Hepatocyte (in vitro differentiated cells): ENCODE measurements around the gene FIZ1.

ENCODE experiments used
- EZH2 ChIP-seq: fragments of 200-600 bp; sonication (generic); IDR thresholded peaks from 2 replicates; pipeline ENCODE4 v1.6.1; 2016; ENCODE audit warnings: antibody characterized with exemption, mild to moderate bottlenecking, borderline replicate concordance
- TF ChIP-seq, protein P1 (sequence below): fragments of 200-600 bp; sonication (generic); IDR thresholded peaks from 2 replicates; pipeline ENCODE4 v1.5.1; 2016; ENCODE audit warnings: antibody characterized with exemption, mild to moderate bottlenecking; ENCODE audit not compliant: poor library complexity

DNA sequence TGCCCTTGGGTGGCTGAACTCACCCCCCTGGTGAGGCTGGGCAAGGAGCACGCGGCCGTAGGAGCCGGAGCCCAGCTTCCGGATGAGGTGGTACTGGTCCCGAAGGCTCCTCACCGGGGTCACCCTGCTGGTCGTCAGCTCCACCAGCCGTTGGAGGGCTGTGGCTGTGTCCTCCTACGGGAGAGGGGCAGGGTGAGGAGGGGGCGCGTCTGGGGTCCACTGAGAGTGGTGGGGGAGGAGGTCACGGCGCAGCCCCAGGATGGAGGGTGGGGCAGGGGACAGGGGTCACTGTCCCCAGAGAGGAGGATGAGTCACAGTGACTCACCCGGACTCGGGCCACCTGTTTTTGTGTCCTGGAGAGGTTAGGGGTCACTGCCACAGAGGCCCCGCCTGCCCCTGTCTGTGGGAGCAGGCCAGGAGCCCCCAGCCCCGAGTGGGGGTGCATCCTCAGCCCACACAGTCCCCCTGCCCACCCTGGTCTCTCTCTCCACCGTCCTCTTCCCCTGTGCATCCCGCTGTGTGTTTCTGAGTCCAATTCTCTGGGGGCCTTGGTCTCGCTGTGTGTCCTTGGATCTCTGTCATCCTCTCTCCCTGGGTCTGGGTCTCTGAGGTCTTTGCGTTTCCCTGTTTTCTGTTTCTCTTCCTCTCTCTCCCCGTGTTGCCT is 54.4 kb downstream of the FIZ1 start:
- TF ChIP-seq, protein P1, sequence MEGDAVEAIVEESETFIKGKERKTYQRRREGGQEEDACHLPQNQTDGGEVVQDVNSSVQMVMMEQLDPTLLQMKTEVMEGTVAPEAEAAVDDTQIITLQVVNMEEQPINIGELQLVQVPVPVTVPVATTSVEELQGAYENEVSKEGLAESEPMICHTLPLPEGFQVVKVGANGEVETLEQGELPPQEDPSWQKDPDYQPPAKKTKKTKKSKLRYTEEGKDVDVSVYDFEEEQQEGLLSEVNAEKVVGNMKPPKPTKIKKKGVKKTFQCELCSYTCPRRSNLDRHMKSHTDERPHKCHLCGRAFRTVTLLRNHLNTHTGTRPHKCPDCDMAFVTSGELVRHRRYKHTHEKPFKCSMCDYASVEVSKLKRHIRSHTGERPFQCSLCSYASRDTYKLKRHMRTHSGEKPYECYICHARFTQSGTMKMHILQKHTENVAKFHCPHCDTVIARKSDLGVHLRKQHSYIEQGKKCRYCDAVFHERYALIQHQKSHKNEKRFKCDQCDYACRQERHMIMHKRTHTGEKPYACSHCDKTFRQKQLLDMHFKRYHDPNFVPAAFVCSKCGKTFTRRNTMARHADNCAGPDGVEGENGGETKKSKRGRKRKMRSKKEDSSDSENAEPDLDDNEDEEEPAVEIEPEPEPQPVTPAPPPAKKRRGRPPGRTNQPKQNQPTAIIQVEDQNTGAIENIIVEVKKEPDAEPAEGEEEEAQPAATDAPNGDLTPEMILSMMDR, result no peak
- TF ChIP-seq EZH2, result no peak
